NCI-H446 treated with DMSO at 0.1 percent for 48 hours (cell line): ENCODE data around the gene MSRB1.
A peak's percentile ranks its signal among the peaks of the same experiment; 100 is the strongest.

ENCODE experiments used
- DNase-seq: peaks from one replicate; lab custom pipeline; 2025; lab: John Stamatoyannopoulos, UW

MSRB1 gene, protein sequence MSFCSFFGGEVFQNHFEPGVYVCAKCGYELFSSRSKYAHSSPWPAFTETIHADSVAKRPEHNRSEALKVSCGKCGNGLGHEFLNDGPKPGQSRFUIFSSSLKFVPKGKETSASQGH

DNA sequence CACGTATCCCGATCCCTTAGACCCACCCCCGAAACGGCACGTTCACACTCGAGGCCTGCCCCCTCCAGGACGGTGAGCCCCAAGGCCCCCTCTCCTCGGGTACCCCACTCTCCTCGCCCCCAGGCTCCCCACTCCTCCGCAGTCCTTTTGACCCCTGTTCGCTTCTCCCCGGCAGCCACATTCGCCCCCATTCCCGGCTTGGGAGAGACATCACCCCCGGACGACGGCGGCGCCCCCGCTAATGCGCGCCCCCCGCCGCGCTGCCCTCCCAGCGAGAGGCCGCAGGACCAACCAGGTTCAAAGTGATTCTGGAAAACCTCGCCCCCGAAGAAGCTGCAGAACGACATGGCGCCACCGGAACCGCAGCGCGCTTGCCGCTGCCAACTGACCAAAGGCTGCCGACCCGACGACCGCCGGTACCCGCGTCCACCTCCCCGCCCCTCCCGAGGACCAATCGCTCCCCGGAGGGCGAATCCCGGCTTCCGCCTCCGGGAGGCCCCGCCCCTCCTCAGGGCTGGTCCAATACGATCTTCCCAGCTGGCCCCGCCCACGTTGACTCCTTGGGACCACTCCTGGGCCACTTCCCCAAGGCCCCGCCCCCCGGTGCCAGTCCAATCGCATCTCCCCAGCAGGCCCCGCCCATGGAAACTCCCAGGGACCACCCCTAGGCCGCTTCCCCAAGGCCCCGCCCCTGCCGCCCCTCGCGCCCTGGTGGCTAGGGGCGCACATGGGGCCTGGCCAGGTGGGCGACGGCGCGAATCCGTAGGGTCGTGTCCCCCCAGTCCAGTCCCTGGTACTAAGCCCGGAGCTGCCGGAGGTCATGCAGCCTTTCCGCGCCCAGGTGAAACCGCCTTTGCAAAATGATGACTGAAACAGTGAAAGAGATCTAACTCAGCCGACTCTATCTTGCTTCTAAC lies at the start of gene MSRB1:
Gene MSRB1, minus strand, starts transcription at position 390 of the 917 bp plus-strand sequence. Its CDS starts 43 bp downstream, at position 347.
- DNase-seq, result peak; percentile 93

DNA sequence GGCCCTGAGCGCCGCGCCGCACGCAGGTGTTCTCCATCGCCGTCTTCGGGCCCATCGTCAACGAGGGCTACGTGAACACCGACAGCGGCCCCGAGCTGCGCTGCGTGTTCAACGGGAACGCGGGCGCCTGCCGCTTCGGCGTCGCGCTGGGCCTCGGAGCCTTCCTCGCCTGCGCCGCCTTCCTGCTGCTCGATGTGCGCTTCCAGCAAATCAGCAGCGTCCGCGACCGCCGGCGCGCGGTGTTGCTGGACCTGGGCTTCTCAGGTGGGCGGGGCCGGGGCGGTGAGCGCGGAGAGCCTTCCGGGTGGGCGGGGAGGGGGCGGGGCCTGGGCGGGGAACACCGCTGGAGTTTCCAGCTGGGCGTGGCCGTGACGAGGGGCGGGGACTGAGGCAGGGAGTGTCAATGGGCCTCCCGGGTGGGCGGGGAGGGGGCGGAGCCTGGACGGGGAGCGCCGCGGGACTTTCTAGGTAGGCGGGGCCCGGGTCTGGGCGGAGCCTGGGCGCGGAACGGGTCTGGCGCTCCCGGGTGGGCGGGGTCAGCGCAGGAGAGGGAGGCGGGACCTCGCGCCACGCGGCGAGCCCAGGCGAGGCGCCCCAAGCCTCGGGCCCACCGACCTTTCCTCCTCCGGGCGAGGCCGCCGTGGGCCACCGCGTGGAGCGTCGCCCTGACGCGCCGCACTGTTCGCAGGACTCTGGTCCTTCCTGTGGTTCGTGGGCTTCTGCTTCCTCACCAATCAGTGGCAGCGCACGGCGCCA lies 49.1 kb upstream of the MSRB1 start:
- no peak for DNase-seq

DNA sequence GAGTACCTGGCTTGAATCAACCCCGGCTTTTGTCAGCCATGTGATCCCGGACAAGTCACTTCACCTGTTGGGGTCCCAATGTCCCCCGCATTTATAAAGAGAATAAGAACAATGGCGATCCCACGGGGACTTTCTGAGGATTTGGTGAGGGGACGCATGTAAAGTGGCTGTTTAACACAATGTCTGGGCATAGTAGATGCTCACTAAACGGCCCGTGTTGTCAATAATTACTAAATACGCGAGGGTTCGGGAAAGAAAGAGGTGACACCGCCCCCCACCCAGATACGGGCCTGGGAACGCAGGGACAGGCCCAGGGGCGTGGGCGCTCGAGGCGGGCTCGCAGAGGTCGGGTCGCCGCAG lies 48.6 kb upstream of the MSRB1 start:
- DNase-seq, result no peak

DNA sequence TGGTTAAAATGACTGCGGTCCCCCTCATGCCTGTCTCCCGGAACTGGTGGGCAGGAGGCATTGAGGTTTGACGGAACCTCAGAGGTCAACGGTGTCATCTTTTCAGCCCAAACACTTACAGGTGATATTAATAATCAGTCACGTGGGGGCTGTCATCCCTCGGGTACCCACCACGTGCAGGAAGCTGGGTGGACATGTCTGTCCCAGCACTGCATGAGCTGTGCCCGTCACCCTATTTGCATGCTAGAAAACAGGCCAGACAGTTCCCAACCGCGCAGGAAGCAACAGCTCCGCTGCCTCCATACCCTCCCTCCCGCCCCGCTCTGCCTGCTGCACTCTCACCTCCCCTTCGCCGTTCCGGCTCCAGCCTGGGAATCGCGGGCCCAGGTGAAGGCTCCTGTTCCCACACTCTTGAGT lies 48.1 kb upstream of the MSRB1 start:
- DNase-seq, result no peak

DNA sequence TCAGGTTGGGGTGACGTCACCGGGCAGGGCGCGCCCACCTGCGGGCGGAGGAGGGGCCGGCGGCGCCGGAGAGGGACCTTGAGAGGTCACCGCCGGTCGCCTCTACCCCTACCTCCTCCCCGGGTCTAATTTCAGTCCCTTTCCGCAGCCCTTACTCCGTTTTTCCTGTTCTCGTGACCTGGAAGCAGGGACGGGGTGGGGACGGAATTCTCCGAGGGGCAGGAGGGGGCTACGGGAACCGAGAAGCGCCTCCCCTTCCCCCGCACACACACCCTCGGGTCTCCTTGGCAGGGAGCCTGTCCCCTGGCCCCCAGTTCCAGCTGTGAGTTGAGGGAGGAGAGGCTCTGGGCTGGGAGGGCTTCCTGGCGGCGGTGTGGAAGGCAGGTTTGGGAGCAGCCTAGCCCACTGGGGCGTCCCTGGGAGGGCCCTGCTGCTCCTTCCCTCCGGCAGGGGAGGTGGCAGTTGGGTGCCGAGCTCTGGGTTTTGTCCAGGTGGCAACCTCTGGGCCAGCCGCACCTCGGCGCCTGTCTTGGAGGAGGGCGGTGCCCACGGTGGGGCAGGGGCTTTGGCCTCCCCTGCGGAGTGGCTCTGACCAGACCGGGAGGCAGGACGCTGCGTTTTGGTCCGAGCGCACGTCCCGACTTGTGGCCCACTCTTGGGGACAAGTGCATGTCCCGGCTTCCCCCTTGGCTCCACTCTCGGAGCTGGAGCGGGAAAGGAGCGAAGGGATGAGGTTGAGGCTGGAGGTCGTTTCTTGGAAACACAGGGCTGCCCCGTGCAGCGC lies 47.5 kb upstream of the MSRB1 start:
- no peak for DNase-seq

DNA sequence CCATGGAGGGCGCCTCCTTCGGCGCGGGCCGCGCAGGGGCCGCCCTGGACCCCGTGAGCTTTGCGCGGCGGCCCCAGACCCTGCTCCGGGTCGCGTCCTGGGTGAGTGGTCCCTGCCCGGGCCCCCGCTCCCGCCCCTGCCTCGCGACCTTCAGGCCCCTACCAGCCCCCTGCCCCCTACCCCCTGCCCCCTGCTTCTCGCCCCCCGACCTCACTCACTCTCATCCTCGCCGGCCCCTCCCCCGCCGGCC lies 47.0 kb upstream of the MSRB1 start:
- no peak for DNase-seq

DNA sequence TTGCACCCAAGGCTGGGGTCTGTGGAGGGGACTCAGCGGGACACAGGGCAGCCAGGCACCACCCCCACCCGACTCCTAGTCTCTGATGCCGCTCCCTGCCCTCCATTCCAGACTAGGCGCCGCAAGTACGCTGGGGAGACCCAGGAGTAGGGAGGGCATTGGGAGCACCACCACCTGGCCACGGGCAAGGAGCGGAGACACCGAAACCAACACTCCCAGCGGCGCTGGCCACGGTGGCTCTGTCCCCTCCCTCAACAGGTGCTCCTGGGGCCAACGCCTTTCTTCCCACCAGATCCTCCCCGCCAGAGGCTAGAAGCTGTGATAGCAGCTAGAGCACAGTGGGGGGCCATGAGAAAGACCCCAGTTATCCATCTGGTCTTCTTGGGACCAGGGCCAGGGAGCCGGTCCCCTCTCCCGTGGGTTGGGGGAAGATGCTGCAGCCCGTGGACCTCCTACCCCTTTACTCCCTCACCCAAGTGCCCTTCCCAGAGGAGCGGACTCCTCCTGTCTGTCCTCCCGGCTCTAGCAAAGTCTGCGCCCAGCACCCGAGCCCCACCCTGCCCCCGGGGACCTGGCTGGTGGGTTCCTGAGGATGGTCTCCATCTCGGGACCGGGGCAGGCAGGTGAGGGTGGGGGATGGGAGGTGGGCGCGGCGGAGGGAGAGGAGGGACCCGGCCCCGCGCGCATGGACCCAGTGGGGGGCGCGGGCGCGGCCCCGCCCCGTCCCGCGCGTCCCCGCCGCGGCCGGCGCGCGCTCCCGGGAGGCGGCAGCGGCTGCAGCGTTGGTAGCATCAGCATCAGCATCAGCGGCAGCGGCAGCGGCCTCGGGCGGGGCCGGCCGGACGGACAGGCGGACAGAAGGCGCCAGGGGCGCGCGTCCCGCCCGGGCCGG lies 46.5 kb upstream of the MSRB1 start, which contains the start of gene SYNGR3:
Gene SYNGR3, plus strand, starts transcription at position 762 of the 892 bp plus-strand sequence. CDS start 133 bp downstream, outside the sequence.
- no peak for DNase-seq

DNA sequence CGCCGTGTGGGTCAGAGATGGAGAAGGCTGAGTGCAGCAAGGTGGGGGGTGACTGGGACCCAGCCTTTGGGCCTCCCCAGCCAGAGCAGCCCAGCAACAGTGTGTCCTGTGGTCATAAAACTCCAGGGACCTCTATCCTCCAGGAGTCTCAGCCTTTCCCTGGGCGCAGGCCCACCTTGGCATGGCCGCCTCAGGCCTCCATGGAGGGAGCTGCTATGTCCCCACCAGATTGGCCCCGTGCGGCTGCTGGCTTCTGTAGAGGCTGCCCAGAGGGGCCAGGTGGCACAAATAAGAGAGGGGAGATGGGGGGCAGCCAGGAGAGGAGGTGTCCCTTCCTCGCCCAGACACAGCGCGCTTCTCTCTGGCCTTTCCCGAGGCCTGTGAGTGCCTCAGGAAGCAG lies 44.2 kb upstream of the MSRB1 start:
- DNase-seq, result no peak

DNA sequence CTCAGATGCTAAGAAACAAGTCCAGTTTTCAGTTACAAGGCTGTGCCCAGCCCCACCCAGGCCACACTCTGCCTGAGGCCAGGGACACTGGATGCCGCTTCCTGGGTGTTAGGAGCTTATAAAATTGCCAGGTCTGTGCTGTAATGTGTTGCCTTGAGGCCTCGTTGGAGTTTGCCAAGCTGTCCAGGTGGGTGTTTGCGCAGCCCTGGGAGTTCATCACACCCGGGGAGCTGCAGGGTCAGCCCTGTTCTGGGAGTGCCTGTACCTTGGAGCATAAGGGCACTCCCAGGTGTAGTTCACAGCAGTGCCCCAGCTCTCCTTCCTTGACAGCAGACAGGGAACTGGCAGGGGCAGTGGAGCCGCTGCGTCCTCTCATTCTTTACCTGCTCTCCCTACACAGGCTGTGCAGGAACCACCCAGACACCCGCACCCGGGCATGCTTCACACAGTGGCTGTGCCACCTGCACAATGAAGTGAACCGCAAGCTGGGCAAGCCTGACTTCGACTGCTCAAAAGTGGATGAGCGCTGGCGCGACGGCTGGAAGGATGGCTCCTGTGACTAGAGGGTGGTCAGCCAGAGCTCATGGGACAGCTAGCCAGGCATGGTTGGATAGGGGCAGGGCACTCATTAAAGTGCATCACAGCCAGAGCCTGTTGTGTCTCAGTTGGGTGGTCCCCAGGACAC lies 42.6 kb upstream of the MSRB1 start:
- no peak for DNase-seq

DNA sequence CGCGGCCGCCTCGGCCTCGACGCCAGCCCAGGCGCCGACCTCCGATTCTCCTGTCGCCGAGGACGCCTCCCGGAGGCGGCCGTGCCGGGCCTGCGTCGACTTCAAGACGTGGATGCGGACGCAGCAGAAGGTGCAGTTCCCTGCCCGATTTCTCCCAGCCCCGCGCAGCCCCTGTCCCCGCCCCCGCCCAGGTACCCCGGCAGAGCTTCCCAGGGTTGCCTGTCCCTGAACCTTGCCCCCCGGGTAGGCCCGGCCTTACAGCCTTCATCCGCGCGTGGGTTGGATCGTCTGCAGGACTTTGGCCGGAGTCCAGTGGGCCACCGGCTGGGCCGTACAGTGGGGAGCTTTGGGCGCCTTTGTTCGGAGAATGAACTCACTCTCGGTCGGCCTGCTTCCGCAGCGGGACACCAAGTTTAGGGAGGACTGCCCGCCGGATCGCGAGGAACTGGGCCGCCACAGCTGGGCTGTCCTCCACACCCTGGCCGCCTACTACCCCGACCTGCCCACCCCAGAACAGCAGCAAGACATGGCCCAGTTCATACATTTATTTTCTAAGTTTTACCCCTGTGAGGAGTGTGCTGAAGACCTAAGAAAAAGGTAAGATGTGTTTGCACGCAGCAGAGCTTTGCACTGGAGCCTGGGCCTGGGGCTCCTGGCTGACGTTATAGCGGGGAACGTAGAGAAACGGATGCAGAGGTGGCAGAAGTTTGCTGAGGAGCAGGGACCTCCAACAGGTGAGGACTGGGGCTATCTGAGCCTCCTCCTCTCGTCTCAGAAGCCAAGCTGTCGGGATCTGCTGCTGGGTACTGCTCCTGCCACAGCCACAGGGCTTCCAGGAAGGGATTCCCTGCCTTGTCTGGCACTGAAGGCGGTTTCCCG lies 41.6 kb upstream of the MSRB1 start:
- DNase-seq, result no peak

DNA sequence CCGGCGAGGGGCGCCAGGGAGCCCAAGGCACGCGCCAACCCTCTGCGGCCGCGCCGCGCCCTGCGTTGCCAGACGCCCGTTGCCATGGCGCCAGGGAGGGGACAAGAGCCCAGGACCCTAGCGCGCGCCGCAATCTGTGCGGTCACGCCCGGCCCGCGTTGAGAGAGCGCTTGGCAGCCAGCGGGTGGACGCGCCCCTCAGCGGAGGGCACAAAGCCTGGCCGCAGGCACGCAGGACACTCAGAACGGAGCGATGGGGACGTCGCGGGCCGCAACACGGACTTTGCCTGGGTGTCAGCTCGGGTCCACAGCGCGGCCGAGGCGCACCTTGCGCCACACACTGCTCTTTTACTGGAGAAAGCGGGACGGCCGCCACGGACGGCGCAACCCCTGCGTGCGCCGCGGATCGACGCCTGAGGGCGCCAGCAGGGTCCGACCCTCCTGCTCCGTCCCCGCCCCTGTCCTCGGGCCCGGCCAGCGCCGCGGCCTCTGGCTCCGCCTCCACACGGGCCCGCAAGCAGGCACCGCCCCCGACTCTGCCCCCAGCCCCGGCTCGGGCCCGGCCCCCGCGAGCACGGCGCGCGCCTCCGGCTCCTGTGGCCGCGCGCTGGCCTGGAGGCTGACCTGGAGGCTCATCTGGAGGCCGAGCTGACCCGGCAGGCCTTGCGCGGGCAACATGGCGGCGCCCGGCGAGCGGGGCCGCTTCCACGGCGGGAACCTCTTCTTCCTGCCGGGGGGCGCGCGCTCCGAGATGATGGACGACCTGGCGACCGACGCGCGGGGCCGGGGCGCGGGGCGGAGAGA lies 40.7 kb upstream of the MSRB1 start, which contains the start of gene GFER:
Gene GFER, plus strand, starts transcription at position 650 of the 803 bp plus-strand sequence. Its CDS starts 26 bp downstream, at position 676.
- peak; percentile 64 for DNase-seq

DNA sequence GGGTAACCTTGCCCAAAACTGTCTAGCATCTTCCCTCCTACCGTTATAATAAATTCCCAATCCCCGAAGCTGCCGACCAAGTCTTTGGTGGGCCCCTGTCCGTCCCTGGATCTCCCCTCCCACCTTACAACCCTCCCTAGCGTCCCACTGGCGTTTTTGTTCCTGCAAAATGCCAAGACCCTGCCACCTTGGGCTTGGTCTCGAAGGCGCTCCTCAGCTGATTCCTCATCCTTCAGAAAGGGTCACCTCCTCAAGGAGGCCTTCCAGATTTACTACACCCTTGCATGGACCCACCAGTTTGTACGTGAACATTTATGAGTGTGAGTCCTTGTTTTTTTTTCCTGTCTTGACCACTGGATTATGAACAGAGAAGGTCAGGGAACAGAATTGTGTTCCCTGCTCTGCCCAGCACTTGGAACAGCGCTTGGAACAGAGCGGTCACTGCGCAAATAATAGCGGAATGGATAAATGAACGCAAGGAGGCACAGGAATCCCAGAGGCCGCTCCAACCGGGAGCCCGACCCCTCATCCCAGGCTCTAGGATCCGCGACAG lies 40.1 kb upstream of the MSRB1 start:
- no peak for DNase-seq

DNA sequence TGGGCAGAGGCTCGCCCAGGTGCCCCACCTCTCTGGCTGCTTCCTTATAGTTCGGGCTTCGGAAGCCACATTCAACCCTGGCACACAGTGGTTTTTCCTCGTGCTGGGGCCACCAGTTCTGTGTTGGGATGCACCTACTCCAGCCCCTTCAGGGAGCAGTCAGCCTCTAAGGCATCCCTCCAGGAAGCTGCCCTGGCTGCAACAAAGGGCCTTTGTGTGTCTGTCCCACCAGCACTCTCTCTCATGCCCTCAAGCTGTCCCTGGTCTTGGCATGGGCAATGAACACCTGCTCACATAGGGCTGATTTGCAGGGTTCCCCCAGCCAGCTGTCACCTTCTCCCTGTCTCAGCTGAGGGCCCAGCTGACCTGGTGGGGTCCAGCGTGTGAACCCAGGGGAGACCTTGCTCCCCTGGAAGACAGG lies 39.0 kb upstream of the MSRB1 start:
- no peak for DNase-seq

DNA sequence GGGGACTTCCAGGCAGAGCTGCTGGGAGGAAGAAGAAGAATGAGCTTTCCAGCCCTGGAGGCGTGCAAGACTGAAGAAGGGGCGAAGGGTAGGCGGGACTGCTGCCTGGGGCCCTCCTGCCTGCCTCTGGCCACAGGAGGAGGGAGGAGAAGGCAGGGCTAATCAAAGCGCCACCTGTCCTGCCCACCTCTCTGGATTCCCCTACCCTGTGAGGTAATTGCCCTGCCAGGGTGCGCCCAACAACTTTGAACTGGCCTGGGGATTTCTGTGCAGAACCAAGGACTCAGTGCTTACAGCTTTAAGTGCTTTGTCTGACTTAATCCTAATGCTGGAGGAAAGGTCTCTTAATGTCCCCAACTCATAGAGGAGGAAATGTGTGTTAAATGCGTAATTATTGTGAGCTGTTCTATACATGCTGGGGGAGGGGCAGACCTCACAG lies 38.4 kb upstream of the MSRB1 start, which contains the start of gene NOXO1:
Gene NOXO1, minus strand, starts transcription at position 72 of the 439 bp plus-strand sequence. CDS start 290 bp downstream, outside the sequence.
- no peak for DNase-seq

DNA sequence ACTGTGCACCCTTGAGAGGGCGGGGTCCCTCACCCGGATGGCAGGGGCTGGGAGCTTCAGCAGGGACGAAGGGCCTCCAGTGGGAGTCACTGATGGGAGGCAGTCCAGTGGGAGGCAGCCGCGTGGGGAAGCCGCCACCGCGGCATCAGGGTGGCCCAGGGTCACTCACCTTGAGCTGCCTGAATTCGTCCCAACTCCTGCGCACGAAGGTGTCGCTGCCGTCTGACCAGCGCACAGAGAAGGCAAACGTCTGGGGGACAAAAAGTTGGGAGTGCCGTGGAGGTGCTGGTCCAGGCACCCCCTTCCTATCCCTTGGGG lies 37.7 kb upstream of the MSRB1 start:
- DNase-seq, result no peak

DNA sequence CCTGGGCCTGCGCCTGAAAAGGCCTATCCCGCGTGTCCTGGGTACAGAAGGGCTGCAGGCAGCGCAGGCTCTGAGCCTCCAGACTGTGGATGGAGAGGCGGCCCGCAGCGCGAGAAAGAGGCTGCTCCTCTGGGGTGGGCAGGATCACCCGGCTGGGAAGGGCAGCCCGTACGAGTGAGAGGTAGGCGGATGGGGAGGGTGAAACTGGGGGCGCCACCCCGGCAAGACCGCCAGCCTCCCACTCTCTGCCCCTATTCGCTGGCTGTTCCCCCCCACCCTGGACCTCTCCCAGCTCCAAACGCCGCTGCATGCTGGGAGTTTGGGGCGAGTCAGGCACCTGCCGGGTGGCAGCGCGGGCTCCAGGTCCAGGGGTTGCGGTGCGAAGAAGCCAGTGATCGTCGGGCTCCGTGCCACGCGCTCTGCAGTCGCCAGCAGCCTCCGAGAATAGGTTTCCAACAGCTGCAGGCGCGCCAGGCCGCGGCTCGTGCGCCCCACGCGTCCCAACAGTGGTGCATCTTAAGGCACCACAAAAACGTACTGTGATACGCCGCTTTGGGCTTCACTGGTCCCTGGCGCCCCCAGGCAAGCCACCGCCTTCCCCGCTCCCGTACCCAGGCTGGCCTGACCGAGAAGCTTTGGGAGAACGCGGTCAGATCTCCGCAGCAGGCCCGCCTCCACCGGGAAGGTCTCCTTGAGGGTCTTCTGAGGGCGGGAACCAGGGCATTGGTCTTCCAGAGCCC lies 37.2 kb upstream of the MSRB1 start:
- no peak for DNase-seq

DNA sequence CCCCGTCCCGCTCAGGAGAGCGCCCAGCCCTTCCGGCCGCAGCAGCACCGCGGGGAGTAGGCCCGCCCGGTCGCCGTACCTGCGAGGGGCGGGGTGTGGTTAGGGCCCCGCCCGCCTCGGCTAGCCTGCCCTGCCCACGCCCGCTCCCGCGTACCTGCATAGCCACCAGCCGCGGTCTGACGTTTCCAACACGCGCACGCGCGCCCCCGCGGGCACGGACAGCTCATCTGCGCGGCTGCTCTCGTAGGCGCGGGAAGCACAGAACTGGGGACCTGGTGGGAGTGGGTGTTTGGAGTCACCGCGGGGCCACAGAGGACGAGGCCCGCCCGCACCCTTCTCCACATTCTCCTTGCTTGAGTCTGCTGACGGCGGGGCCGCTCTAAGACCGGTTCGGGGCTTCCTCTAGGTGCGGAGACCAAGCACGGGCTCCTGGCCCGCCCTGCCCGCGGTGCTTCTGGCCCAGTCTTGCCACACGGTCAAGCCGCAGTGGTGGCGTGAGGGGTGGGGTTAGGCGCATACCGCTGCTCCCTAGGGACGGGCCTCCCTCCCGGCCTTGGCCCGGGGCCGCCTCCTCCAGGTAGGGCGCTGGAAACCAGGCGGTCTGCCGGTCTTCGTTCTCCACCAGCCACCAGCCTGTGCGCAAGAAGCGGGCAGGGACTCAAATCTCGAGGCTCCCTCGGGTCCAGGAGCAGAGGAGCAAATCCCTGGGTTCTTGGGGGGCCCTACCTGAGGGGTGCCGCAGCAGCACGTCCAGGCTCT lies 36.5 kb upstream of the MSRB1 start:
- DNase-seq, result no peak
